GM19463 (cell line): ENCODE results near the gene ANHX.

Experiments
- ATAC-seq: cut with Tn5 transposase; IDR thresholded peaks from one replicate; pipeline ENCODE4 v1.9.1; 2021; ENCODE audit warnings: mild to moderate bottlenecking, moderate library complexity; ENCODE audit not compliant: unreplicated experiment

Gene ANHX

GRCh38 chr12:133203344-133204263 is 32.1 kb downstream of the ANHX start:
- no peak for ATAC-seq

- ATAC-seq, result no peak
Observed at GRCh38 chr12:133202493-133203343, 33.0 kb downstream of the ANHX start.

GRCh38 chr12:133201888-133202287 is 33.8 kb downstream of the ANHX start:
- no peak for ATAC-seq

- ATAC-seq, result no peak
Observed at GRCh38 chr12:133192847-133193246, 42.8 kb downstream of the ANHX start.

GRCh38 chr12:133190176-133190575 is 45.5 kb downstream of the ANHX start:
- ATAC-seq, result no peak

- peak; percentile 91 for ATAC-seq
Observed at GRCh38 chr12:133181238-133181959, 54.3 kb downstream of the ANHX start, which contains the start of gene ZNF268. TSS of gene ZNF268 (plus strand) at chr12:133181495. CDS start at chr12:133181998, 503 bp downstream.

GRCh38 chr12:133180669-133181068 is 55.0 kb downstream of the ANHX start:
- ATAC-seq, result no peak

- ATAC-seq, result no peak
Observed at GRCh38 chr12:133174901-133175300, 60.8 kb downstream of the ANHX start.

- ATAC-seq, result no peak
Observed at GRCh38 chr12:133172491-133172890, 63.2 kb downstream of the ANHX start.
